ENCODE measurements around the gene CTBP2. TPM values are rescaled to one million over a fixed set of nuclear protein-coding genes. Genes with fewer than 3 reads are reported as not detected.

CTBP2 gene
- total and polyA plus RNA-seq, 2 donors from 2014 or later = 33.1 to 111 TPM

DNA sequence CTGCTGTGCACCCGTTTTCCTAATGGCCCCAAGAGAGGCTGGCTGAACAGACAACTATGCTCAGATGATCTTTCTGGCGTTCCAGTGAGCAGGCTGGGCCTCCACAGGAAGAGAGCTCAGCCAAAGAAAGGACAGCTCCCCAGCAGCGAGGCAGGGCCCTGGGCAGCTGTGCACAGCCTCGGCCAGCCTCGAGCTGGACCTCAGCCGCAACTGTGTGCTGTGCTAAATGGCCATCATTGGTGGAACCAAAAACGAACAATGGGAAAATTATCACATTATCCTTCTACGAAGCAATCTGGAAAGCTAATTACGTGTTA is 97.5 kb downstream of the CTBP2 start:
- FAIRE-seq = no peak
- DNase-seq = peak in 2 of 5 donors; percentile 35 to 82
- intact Hi-C loops (cut with DNase I) = no loop called here
- TF ChIP-seq, protein P1, sequence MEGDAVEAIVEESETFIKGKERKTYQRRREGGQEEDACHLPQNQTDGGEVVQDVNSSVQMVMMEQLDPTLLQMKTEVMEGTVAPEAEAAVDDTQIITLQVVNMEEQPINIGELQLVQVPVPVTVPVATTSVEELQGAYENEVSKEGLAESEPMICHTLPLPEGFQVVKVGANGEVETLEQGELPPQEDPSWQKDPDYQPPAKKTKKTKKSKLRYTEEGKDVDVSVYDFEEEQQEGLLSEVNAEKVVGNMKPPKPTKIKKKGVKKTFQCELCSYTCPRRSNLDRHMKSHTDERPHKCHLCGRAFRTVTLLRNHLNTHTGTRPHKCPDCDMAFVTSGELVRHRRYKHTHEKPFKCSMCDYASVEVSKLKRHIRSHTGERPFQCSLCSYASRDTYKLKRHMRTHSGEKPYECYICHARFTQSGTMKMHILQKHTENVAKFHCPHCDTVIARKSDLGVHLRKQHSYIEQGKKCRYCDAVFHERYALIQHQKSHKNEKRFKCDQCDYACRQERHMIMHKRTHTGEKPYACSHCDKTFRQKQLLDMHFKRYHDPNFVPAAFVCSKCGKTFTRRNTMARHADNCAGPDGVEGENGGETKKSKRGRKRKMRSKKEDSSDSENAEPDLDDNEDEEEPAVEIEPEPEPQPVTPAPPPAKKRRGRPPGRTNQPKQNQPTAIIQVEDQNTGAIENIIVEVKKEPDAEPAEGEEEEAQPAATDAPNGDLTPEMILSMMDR (IDR thresholded peaks at IDR 0.05; ENCODE audit: borderline replicate concordance, extremely low read depth, insufficient read depth) = no peak
- peak overlapping the region in 1 of 3 donors; percentile 10 for H3K9ac ChIP-seq (ENCODE audit: low read length in 3 of 3)
- peaks cover 24 to 80% (median 72%) of the 10 kb centered on the region in 3 donors for H3K4me1 ChIP-seq (ENCODE audit: control insufficient read depth in 2 of 3, insufficient read depth in 2 of 3, low read depth in 1 of 3, low read length in 3 of 3)
- peak overlapping the region; percentile 48 to 58 for H3K27ac ChIP-seq (ENCODE audit: low read depth in 2 of 2, low read length in 2 of 2)
- H3K9me3 ChIP-seq (ENCODE audit: control insufficient read depth in 2 of 3, insufficient read depth in 1 of 3, low read length in 3 of 3) = no peaks in the 10 kb centered on the region
- H3K36me3 ChIP-seq (ENCODE audit: control insufficient read depth in 2 of 3, insufficient read depth in 3 of 3, low read length in 3 of 3) = peaks cover 0 to 4% (median 0%) of the 10 kb centered on the region in 3 donors
- H3K27me3 ChIP-seq (ENCODE audit: control insufficient read depth, insufficient read depth, low read length) = no peaks in the 10 kb centered on the region
- H3K4me3 ChIP-seq (ENCODE audit: low read length in 3 of 3) = no peak overlapping the region

DNA sequence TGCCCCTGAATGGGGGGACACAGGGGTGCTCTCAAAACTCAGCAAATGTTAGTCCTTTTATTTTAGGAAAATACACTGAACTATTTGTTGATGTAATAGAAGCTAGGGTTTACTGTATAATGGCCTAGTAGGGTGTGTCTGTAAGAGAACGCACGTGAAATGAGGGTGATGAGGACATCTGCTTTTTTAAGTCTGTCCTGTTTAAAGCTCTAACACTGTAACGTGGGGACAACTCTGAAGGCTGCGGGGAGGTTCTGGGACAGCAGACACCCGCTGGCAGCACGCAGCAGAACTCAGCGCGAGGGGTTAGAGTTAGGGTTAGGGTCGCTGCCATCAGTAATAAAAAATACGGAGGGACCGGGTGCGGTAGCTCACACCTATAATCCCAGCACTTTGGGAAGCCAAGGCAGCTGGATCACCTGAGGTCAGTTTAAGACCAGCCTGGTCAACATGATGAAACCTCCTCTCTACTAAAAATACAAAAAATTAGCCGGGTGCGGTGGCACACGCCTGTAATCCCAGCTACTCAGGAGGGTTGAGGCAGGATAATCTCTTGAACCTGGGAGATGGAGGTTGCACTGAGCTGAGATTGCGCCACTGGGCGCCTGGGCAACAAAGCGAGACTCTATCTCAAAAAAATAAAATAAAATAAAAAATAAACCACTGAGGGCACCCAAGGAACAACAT is 98.0 kb downstream of the CTBP2 start:
- DNase-seq (peak in 1 of 5 donors; percentile 29), FAIRE-seq (no peak)
- TF ChIP-seq, protein P1 (IDR thresholded peaks at IDR 0.05; ENCODE audit: borderline replicate concordance, extremely low read depth, insufficient read depth) = no peak
- Histone ChIP-seq H3K4me3 (ENCODE audit: low read length in 3 of 3) (no peak overlapping the region), H3K4me1 (ENCODE audit: control insufficient read depth in 2 of 3, insufficient read depth in 2 of 3, low read depth in 1 of 3, low read length in 3 of 3) (peaks cover 24 to 80% (median 75%) of the 10 kb centered on the region in 3 donors), H3K9ac (ENCODE audit: low read length in 3 of 3) (peak overlapping the region in 1 of 3 donors; percentile 29), H3K9me3 (ENCODE audit: control insufficient read depth in 2 of 3, insufficient read depth in 1 of 3, low read length in 3 of 3) (no peaks in the 10 kb centered on the region), H3K27me3 (ENCODE audit: control insufficient read depth, insufficient read depth, low read length) (no peaks in the 10 kb centered on the region), H3K36me3 (ENCODE audit: control insufficient read depth in 2 of 3, insufficient read depth in 3 of 3, low read length in 3 of 3) (peaks cover 0 to 4% (median 0%) of the 10 kb centered on the region in 3 donors), H3K27ac (ENCODE audit: low read depth in 2 of 2, low read length in 2 of 2) (peak overlapping the region; percentile 72 to 90)
- intact Hi-C loops (cut with DNase I) = no loop called here

GRCh38 chr10:125061557-125062226 is 98.7 kb downstream of the CTBP2 start:
- DNase-seq (peak in 2 of 5 donors; percentile 33 to 58), FAIRE-seq (no peak)
- peaks cover 24 to 83% (median 79%) of the 10 kb centered on the region in 3 donors for H3K4me1 ChIP-seq (ENCODE audit: control insufficient read depth in 2 of 3, insufficient read depth in 2 of 3, low read depth in 1 of 3, low read length in 3 of 3)
- TF ChIP-seq, protein P1 (IDR thresholded peaks at IDR 0.05; ENCODE audit: borderline replicate concordance, extremely low read depth, insufficient read depth) = no peak
- peak overlapping the region; percentile 72 to 90 for H3K27ac ChIP-seq (ENCODE audit: low read depth in 2 of 2, low read length in 2 of 2)
- no peaks in the 10 kb centered on the region for H3K27me3 ChIP-seq (ENCODE audit: control insufficient read depth, insufficient read depth, low read length)
- intact Hi-C loops (cut with DNase I) = no loop called here
- peak overlapping the region in 1 of 3 donors; percentile 16 for H3K4me3 ChIP-seq (ENCODE audit: low read length in 3 of 3)
- no peaks in the 10 kb centered on the region for H3K9me3 ChIP-seq (ENCODE audit: control insufficient read depth in 2 of 3, insufficient read depth in 1 of 3, low read length in 3 of 3)
- H3K36me3 ChIP-seq (ENCODE audit: control insufficient read depth in 2 of 3, insufficient read depth in 3 of 3, low read length in 3 of 3) = peaks cover 0 to 4% (median 0%) of the 10 kb centered on the region in 3 donors
- H3K9ac ChIP-seq (ENCODE audit: low read length in 3 of 3) = peak overlapping the region in 2 of 3 donors; percentile 29 to 34

Measured in kidney (tissue), 14 donors.